Natural killer cell treated with Interleukin-12 subunit alpha and Interleukin-12 subunit beta and Interleukin-15 and Interleukin-18, amount 100 ng/mL, for 72 hours (primary cell): ENCODE measurements around the gene CSTF1. TPM values are rescaled to one million over a fixed set of nuclear protein-coding genes. Genes with fewer than 3 reads are reported as not detected.

ENCODE experiments used
- ATAC-seq, 2 donors: fragments of 150-1000 bp; cut with Tn5 transposase in 1 of 2; sonication (Bioruptor Pico), chemical (Tn5 transposase) in 1 of 2; 2 replicates each; pipeline ENCODE4 v1.10.0; 2021
- DNase-seq: peaks from one replicate; pipeline ENCODE4 v3.0.0; 2022; ENCODE audit warnings: low spot score
- H3K27ac Mint-ChIP-seq, 2 donors: 1 replicate in 1 of 2; 2 replicates in 1 of 2; pipeline ENCODE4 v1.8.0; 2022; ENCODE audit warnings: mixed read lengths in 2 of 2, mild to moderate bottlenecking in 1 of 2, moderate library complexity in 1 of 2
- H3K27me3 Mint-ChIP-seq, 2 donors: 1 replicate in 1 of 2; 2 replicates in 1 of 2; pipeline ENCODE4 v1.8.0; 2022; ENCODE audit warnings: mixed read lengths in 2 of 2
- H3K36me3 Mint-ChIP-seq: one replicate; pipeline ENCODE4 v1.8.0; 2022; ENCODE audit warnings: mixed read lengths
- H3K4me1 Mint-ChIP-seq, 2 donors: 1 replicate in 1 of 2; 2 replicates in 1 of 2; pipeline ENCODE4 v1.8.0; 2022; ENCODE audit warnings: low read depth in 2 of 2, mixed read lengths in 2 of 2, mild to moderate bottlenecking in 1 of 2
- H3K4me3 Mint-ChIP-seq: one replicate; pipeline ENCODE4 v1.8.0; 2022; ENCODE audit warnings: mixed read lengths
- H3K9me3 Mint-ChIP-seq: 2 replicates; pipeline ENCODE4 v1.8.0; 2022; ENCODE audit warnings: mixed read lengths
- total RNA-seq, 2 donors: library from RNA; stranded (reverse); gene quantifications; one replicate each; pipeline ENCODE4 v1.2.3, GENCODE V29; 2022

Gene CSTF1
- total RNA-seq, 2 donors from 2014 or later, result 39.6 to 40.1 TPM

- no peak overlapping the region for H3K4me3 Mint-ChIP-seq
- DNase-seq (no peak), ATAC-seq (no peak)
- H3K4me1 Mint-ChIP-seq, result peaks cover 22 to 26% of the 10 kb centered on the region in 2 donors
- no peaks in the 10 kb centered on the region for H3K9me3 Mint-ChIP-seq
- peak overlapping the region in 1 of 2 donors; percentile 90 for H3K27ac Mint-ChIP-seq
- no peaks in the 10 kb centered on the region for H3K36me3 Mint-ChIP-seq
- H3K27me3 Mint-ChIP-seq, result no peaks in the 10 kb centered on the region
Measured at GRCh38 chr20:56445130-56445529, 52.7 kb downstream of the CSTF1 start.

DNA sequence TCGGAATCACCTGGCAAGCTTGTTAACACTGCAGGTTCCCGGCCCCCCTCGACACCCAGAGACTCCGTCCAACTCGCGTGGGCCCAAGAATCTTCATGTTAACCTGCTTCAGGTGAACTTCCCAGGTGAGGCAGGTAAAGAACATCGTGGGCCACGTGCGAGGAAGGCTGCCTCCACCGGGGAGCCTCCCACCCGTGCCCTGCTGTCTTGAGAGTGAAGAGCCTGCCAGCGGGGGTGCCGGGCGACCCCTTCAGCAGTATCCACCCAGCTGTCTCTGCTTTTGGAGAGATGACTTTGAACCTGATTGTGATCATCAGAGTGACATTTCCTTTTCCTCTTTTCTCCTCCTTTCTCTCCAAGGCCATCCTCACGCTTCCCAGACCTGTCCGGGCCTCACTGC is 53.1 kb downstream of the CSTF1 start:
- Mint-ChIP-seq H3K9me3 (no peaks in the 10 kb centered on the region), H3K36me3 (no peaks in the 10 kb centered on the region), H3K4me1 (peaks cover 18 to 22% of the 10 kb centered on the region in 2 donors), H3K4me3 (no peak overlapping the region), H3K27ac (peak overlapping the region in 1 of 2 donors; percentile 90), H3K27me3 (no peaks in the 10 kb centered on the region)
- no peak for ATAC-seq
- no peak for DNase-seq

- ATAC-seq (no peak), DNase-seq (no peak)
- Mint-ChIP-seq H3K27ac (no peak overlapping the region), H3K4me3 (no peak overlapping the region), H3K36me3 (peaks cover 10% of the 10 kb centered on the region), H3K9me3 (no peaks in the 10 kb centered on the region), H3K27me3 (no peaks in the 10 kb centered on the region), H3K4me1 (peaks cover 15 to 18% of the 10 kb centered on the region in 2 donors)
Measured at GRCh38 chr20:56447227-56447626, 54.8 kb downstream of the CSTF1 start.

GRCh38 chr20:56449459-56449858 is 57.0 kb downstream of the CSTF1 start:
- no peak overlapping the region for H3K27ac Mint-ChIP-seq
- no peaks in the 10 kb centered on the region for H3K9me3 Mint-ChIP-seq
- peaks cover 10% of the 10 kb centered on the region for H3K36me3 Mint-ChIP-seq
- no peak overlapping the region for H3K4me3 Mint-ChIP-seq
- H3K27me3 Mint-ChIP-seq, result no peaks in the 10 kb centered on the region
- ATAC-seq, result no peak
- DNase-seq, result no peak
- H3K4me1 Mint-ChIP-seq, result peaks cover 4 to 11% of the 10 kb centered on the region in 2 donors

DNA sequence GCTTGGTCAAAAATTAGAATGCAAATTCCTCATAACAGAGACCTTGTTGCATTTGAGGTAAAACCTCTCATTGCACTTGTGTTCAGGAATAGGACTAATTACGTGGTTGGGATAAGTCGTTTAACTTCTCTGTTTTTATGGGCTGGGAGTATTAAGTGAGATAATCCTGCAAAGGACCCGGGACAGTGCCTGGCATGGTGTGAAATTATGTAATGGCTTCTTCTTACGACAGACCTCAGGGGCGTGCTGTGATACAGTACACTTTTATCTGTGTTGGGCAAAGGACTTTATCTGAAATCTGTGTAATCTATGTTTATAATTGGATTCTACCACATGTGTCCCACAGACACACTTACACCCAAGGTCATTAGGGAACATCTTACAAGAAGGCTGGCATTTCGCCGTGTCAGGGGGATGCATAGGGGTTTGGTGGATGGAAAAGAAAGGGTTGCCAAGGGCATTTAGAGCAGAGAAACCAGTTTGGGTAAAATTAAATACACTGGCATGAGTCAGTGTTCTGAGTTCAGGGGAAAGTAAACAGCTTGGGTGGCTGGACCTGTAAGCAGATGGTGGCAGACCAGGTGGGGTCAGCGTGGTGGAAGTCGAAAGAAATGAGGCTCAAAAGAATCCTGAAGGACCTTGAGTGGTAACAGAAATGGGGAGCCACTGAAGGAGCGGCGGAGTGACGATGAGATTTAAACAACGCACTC is 58.8 kb downstream of the CSTF1 start:
- Mint-ChIP-seq H3K27me3 (no peaks in the 10 kb centered on the region), H3K27ac (peak overlapping the region in 1 of 2 donors; percentile 14), H3K4me1 (peaks cover 12 to 20% of the 10 kb centered on the region in 2 donors), H3K9me3 (no peaks in the 10 kb centered on the region), H3K36me3 (peaks cover 10% of the 10 kb centered on the region), H3K4me3 (no peak overlapping the region)
- DNase-seq, result no peak
- no peak for ATAC-seq

DNA sequence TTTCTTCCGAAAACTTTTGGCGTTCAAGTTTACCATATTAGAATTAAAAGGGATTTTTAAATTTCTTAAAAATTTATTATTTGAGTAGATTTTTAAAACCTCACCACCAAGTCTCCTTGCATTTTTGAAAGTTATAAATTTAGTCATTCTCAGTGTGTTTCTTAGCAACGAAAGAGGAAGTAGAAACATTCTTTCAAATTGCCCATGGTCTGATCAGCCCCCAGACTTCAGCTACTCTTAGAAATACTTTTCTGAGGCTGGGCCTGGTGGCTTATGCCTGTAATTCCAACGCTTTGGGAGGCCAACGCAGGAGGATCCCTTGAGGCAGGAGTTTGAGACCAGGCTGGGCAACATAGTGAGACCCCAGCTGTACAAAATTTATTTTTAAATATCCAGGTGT is 60.9 kb downstream of the CSTF1 start:
- no peak overlapping the region for H3K4me3 Mint-ChIP-seq
- H3K4me1 Mint-ChIP-seq, result peaks cover 12 to 22% of the 10 kb centered on the region in 2 donors
- H3K9me3 Mint-ChIP-seq, result no peaks in the 10 kb centered on the region
- ATAC-seq (no peak), DNase-seq (no peak)
- no peak overlapping the region for H3K27ac Mint-ChIP-seq
- H3K36me3 Mint-ChIP-seq, result peaks cover 10% of the 10 kb centered on the region
- H3K27me3 Mint-ChIP-seq, result no peaks in the 10 kb centered on the region

DNA sequence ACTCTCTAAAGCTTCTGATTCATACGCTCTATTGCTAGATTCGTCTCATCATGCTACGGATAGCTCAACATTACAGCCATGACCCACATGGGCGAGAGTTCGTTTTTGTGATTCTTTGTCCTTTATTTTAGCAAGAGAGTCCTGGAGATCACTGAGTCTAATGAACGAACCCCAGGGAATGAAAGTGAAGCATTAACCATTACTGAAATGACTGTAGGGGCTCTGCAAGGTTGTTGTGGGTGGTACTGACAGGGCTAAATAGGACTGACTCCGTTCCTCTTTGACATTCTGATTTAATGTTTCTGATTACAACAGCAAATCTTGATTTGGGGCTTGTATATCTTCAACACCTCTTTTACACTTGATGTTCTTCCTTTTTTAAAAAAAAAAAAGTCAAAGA is 62.3 kb downstream of the CSTF1 start:
- ATAC-seq, result peak; percentile 63 to 87
- no peak overlapping the region for H3K4me3 Mint-ChIP-seq
- H3K9me3 Mint-ChIP-seq, result no peaks in the 10 kb centered on the region
- H3K36me3 Mint-ChIP-seq, result peaks cover 10% of the 10 kb centered on the region
- no peak for DNase-seq
- peak overlapping the region; percentile 31 to 36 for H3K27ac Mint-ChIP-seq
- peaks cover 16 to 20% of the 10 kb centered on the region in 2 donors for H3K4me1 Mint-ChIP-seq
- H3K27me3 Mint-ChIP-seq, result no peaks in the 10 kb centered on the region

Other genes starting within 250 kb of the CSTF1 start
- not detected for gene MC3R, start 143.9 kb upstream of the CSTF1 start, total RNA-seq
- 1 to 10 TPM; 1.8 to 3.0 TPM for gene FAM210B, start 33.7 kb upstream of the CSTF1 start, total RNA-seq
- gene AURKA, start 430 bp upstream of the CSTF1 start, total RNA-seq, result 10 to 100 TPM; 45.1 to 80.8 TPM
- 1 to 10 TPM; 1.3 to 4.1 TPM for gene CASS4, start 19.6 kb downstream of the CSTF1 start, total RNA-seq
- 10 to 100 TPM; 78.5 to 92.2 TPM for gene RTF2, start 76.0 kb downstream of the CSTF1 start, total RNA-seq
- 1 to 10 TPM; 4.7 to 5.8 TPM for gene FAM209A, start 132.1 kb downstream of the CSTF1 start, total RNA-seq
- gene FAM209B, start 140.6 kb downstream of the CSTF1 start, total RNA-seq, result 1 to 10 TPM; 1.5 to 1.7 TPM
- not detected for gene TFAP2C, start 236.7 kb downstream of the CSTF1 start, total RNA-seq